GM19025 (cell line): Measurements from ENCODE around the gene FDXR.
A peak's percentile ranks its signal among the peaks of the same experiment; 100 is the strongest.
"Not testable (repeated sequence)": the region's sequence is repeated elsewhere in the genome, so short reads cannot be mapped to it uniquely, and the experiment has no call there.

Experiments
- ATAC-seq: cut with Tn5 transposase; IDR thresholded peaks from one replicate; pipeline ENCODE4 v1.9.1; 2021; ENCODE audit warnings: mild to moderate bottlenecking, low read depth, moderate library complexity; ENCODE audit not compliant: unreplicated experiment

FDXR gene

DNA sequence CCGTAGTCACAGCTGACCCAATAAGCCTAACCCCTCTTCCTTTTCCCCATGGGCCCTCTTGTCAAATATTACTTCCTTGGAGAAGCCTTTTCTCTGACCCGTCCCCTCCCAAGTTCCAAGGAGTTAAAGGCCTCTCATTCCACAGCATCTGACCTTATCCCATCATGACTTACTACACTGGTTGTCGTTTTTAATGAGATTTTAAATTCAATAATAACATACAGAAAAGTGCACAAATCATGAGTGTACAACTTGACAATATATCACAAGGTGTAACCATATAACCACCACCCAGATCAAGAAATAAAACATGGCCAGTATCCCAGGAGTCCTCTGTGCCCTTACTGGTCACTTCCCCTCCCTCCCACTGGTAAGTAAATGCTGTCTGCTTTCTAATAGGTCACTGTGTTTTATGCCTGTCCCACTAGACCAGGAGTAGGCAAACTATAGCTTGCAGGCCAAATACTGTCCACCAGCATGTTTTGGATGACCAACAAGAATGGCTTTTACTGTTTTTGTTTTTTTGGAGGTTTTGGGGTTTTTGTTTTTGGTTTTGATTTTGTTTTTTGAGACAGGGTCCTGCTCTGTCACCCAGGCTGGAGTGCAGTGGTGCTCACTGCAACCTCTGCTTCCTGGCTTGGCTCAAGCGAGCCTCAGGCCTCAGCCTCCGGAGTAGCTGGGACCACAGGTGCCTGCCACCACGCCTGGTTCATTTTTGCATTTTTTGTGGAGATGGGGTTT lies 1.2 kb upstream of the FDXR start:
- ATAC-seq: no peak

DNA sequence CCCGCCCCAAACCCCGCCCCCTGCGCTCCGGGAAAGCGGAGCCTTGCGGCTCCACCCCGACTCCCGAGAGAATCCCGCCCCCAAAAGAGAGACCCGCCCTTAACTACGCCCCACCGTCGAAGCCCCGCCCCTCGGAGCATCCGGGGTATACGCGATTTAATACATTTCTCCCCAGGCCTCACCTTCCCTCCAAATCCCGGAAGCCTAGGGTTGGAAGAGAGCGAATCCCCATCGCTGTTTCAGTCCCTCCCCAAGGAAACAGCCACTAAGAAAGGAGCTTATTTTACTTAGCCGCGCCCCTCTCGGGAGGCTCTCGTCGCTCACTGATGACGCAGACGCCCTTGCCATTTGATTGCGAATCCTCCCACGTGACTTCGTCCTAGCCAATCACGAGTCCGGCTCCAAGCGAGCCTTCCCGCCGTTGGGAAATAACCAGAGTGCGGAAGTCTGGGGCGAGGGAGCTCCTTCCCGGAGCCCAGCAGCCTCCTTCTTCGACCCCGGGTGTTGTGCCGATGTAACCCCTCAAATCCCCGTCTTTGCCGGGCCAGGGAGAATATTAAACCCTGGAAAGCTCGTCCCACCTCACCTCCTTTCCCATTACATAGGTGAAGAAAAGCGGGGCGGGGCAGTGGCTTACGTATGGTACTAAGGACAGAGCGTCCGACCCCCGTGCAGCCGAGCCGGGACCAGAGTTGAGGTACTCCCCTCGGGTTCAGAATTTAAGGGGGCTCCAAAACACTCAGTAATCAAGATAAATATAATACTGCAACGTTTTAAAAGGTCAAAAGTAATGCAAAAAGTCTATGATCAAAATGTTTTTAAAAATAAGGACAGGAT lies 461 bp upstream of the FDXR start:
- peak; percentile 85 for ATAC-seq

DNA sequence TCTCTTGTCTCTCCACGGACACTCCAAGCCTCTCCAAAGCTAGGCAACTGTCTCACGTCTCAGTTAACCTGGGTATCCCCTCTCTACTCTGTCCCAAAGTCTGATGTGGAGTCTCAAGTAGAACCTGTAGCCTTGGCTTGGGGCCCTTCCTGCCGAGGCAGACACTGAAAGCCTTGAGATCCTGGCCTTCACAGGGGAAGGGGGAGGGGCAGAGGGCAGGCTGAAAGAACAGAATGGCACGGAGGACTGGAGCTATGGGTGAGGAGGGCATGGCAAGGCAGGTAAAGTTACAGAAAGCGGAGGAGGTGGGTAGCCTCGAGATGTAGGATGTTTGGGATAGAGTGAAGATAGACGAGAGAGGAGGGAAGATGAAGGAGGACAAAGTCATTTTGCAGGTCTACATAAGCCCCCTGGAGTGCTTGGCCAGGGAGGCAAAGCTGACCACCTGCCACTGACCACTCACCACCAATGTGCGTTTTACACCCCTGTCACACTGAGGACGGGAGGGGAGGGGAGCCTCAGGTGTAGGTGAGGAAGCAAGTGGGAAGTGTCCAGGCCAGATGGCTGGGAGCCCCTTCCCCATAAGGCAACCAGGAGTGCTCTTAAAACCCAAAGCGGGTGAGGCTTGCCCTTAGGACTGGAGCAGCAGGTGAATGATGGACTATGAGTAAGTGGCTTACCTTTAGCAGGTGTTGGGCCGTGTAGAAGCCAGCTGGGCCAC lies 1.3 kb downstream of the FDXR start:
- no peak for ATAC-seq

DNA sequence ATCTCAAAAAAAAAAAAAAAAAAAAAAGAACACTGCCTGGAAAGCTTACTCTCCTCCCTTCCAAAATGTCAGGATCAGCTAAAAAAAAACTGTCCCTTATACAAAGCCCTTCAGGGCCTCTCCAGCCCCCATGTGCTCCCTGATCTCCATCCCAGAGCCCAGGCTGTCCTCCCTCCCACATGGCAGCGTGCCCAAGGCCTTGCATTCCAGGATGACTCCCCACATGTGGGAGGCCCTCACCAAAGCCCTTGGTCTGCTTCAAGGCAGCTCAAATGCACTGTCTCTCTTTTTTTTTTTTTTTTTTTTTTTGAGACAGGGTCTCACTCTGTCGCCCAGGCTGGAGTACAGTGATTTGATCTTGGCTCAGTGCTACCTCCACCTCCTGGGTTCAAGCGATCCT lies 2.3 kb downstream of the FDXR start:
- ATAC-seq: no peak

DNA sequence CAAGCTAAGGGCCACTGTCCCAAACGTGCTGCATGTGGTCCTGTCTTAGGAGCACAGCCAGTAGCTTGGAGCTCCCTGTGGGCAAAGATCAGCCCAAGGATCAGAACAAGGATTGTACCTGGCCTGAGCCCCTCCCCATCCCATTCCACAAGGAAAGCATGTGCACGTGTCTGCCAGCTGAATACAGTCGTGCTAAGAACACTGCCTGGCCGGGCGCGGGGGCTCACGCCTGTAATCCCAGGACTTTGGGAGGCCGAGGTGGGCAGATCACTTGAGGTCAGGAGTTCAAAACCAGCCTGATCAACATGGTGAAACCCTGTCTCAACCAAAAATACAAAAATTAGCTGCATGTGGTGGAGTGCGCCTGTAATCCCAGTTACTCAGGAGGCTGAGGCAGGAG lies 2.8 kb downstream of the FDXR start:
- ATAC-seq: not testable (repeated sequence)

DNA sequence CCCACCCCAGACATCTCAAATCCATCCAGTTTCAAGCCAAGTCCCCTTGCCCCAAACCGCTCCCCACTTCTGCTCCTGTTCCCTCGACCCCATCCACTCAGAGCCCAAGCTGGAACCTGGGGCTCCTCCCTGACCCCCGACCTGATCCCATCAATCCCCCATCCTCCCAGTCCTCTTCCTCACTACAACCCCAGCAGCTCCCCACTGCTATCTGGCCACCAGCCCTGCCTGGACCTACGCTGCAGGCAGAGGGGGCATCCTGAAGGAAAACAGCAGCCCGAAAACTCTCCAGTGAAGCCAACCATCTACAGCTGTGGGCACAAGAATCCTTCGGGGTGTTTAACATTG lies 3.9 kb downstream of the FDXR start:
- ATAC-seq: no peak

DNA sequence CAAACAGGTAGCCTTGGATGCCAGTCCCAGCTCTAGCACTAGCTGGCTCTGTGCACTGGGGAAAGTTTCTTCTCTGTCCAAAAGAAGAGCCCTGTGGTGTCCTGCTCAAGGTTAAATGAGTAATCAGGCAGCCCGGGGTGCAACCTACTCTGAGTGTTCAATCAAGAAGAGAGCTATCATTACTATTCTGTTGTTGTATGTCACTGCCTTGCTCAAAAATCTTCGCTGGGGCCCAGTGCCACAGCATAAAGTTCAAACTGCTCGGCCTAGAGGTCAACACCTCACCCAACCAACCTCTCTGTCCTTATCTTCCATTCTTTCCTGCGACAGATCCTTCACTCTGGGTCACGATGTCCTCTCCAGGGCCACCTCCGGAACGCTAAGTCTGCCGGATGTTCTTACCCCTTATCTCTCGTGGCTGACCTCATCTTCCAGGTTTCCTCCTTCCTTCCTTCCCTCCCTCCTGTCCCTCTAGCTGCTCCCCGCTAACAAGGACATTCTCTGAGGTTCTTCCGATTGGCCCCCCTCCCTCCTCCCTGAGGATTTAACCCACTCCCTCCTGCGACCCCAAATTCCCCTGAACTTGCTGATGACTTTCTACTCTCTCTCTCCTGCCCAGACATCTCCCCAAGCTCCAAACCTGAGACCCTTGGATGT lies 4.4 kb downstream of the FDXR start:
- no peak for ATAC-seq

DNA sequence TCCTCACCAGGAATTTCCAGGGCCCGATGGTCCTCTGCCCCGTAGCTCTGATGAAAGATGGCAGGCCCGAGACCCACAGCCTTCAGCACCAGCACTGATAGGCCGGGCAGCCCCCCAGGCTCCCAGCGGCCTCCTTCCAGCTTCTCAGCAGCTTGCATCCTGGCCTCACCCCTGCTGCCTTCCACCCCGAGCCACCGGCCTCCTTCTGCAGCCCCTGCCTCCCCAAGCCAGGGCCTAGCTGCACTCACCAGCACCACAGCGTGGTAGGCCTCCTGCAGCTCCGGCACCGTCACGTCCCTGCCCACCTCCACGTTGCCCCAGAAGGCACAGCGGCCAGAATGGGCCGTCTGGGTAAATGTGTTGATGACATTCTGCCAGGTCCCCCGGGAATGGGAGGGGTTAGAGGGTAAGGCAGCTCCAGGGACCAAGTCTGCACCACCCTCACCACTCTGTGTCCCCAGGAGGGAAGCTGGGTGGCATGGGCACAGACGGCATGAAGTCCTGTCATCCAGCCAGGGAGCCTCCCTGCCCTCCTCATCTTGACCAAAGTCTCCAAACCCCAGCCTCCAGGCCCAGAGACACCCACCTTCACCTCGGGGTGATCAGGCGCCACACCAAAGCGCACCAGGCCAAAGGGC lies 6.5 kb downstream of the FDXR start:
- no peak for ATAC-seq

DNA sequence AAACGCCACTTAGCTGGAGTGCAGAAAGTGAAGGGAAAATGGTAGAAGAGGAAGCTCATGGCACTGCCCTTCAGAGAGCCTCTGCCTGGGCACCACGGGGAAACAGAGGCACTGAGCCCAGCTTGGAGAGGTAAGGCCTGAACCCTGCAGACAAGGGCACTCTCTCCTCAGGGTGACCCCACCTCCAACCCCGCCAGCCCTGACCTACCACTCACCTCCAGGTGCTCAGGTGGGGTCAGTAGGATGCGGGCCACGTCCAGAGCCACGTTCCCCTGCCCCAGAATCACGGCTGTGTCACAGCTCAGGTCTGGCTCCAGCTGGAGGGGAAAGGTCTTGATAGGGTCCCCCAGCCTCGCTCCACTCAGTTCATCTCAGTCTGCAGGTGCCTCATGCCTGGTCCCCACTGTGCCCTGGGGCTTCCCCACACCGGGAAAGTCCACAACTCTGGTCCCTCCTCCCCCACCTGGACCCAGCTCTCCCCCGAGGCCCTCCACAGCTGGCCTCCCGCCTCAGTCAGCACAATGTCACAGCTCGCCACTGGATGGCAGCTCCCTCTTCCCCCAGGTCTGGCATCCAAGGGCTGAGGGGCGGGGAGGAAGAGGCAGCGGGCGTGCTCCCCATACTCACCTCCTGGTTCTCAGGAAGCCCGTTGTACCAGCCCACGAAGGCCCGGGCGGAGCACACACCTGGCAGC lies 7.1 kb downstream of the FDXR start:
- ATAC-seq: no peak

DNA sequence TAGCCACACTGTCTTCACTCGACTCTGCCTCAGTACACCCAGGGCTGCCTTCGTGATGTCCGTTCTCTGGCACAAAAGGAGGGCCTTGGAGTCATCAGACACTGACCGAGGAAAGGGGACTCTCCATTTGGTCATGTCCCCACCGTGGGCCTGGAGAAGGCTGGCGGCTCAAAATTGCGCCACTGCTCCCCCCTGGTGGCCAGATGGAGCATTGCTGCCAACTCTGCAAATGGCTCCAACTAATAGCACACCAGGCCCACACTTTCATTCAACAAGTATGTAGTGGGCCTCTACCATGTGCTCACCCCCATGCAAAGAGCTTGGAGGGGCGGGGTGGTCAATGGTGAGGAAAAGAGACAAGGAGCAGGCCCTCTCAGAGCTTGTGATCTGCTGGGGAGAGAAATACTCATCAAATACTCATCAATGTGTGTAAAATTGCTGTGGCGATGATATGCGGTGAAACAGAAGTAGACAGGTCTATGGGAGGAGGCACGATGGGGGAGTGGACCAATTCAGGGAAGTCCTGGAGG lies 7.9 kb downstream of the FDXR start:
- no peak for ATAC-seq

DNA sequence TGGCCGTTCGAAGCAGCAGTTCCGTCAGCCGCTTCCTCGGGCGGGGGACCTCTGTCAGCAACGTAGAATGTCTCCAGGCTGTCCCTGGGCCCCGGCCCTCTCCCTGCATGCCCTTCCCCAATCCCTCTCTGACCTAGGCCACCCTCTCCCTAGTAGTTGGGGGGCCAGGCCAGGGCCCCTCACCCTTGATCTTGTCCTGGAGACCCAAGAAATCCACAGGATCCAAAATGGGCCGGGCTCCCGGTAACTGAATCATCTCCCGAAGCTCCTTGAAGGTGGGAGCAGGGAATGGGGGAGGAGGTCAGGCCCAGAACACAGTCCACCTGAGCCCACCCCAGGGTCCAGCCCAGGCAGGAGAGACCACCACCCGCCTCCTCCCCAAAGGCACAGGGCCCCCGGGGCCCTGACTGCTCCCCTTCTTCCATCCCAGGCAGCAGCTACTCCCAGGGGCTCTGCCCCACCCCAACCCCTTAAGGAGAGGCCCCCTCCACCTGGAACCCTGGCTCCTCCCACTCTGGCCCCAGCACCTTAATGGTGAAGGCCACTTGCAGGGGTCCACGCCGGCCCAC lies 8.4 kb downstream of the FDXR start:
- ATAC-seq: no peak

DNA sequence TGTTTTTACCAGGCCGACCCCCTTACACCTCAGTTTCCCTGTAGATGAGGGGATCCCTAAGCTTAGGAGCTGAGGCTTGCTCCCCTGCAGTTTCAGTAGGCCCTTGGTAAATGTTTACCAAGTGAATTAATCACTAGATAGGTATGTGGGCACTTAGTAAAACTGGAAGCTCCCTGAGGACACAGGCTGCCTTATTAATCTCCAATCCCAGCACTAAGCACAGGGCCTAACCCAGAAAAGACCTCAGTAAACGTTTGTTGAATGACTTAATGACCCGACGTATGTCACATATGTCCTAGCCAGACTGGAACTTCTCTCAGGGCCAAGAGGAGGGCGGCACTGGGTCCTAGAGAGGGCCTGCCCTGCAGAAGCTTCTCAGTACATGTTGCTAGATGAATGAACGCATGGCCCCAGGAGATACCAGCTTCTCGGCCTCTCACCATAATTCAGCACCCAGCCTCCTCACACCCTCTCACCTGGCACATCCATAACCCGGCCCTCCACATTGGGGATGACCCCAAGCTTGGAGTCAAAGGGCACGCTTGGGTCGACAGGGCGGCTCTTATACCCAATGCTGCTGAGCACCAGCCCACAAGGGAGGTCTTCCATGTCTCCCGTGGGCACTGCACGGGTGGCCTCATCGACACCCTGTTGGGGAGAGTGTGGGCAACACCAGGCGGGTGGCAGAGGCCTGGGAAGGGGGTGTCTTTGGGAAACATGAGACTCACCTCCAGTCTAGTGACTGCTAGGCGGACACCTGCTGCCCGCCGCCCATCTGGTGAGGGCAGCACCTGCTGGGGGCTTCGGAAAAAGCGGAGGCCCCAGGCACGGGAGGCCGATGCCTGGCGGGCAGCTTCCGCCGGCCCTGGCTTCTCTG lies 9.1 kb downstream of the FDXR start:
- no peak for ATAC-seq

DNA sequence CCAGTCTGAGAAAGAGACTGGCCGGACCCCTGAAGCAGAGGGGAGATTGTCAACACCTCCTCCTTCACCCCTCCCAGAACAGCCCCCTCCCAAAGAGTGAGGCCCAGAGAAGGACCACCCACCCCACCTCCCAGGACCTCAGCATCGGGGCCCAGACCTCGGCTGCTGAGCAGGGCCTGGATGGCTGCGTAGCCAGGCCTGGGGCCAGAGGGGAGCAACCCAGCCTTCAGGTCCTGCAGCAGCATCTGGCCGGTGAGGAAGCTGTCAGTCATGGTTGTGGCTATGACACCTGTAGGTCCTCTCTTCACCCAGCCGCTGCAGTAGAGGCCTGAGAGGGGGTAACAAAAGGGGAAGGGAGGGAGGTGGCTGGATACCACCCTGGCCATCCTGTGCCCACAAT lies 9.9 kb downstream of the FDXR start:
- ATAC-seq: no peak

DNA sequence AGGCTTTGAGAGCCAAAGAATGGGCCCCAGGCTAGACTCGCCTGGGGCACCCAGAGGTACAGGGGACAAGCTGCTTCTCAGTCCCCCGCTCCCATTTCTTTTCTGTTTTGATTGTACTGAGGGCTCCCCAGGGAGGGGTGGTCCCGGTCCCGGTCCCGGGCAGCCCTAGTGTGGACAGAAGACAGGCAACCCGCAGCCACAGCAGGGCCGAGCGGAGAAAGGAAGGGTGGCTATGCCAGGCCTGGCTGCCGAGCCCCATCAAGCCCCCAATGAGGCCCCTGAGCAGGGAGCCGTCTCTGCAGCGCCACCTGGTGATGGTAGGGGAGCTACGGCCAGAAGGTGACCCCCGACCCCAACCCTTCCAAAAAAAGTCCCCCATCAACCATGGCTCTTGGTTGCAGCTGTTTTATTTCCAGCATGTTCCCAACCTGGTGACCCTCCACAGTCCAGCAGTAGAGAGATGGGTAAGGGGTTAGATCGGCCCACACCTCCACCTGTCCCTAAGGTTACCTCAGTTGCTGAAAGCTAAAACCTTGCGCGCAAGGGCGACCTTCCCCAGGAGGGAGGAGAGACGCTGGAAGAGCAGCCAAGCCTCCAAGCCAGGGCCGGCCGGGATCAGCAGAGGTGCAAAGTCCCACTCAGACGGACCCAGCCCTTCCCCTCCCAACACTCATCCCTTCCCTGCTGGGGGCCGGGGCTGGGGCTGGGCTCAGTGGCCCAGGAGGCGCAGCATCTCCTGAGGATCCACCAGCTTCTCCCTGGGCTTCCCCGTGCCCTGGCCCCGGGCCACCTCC lies 10.5 kb downstream of the FDXR start:
- ATAC-seq: no peak

DNA sequence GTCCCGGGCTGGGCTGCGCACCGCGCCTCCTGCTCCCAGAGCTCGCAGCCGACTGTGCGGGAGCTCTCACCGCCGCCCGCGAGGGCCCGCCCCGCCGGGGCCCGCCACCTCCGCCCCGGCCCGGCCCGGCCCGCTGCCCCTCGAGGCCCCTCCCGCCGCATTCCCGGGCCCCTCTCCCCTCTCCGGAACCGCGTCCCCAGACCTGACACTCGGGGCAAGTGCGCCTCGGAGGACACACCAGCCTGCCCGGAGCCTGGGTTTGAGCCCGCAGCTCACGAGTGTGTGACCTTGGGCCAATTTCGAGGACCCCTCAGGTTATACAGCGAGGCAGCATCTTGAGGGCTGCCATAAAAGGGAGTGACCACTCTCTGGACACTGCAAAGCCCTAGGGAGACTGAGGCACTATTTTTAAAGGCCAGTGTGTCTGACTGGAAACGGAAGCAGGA lies 11.1 kb downstream of the FDXR start:
- ATAC-seq: no peak

DNA sequence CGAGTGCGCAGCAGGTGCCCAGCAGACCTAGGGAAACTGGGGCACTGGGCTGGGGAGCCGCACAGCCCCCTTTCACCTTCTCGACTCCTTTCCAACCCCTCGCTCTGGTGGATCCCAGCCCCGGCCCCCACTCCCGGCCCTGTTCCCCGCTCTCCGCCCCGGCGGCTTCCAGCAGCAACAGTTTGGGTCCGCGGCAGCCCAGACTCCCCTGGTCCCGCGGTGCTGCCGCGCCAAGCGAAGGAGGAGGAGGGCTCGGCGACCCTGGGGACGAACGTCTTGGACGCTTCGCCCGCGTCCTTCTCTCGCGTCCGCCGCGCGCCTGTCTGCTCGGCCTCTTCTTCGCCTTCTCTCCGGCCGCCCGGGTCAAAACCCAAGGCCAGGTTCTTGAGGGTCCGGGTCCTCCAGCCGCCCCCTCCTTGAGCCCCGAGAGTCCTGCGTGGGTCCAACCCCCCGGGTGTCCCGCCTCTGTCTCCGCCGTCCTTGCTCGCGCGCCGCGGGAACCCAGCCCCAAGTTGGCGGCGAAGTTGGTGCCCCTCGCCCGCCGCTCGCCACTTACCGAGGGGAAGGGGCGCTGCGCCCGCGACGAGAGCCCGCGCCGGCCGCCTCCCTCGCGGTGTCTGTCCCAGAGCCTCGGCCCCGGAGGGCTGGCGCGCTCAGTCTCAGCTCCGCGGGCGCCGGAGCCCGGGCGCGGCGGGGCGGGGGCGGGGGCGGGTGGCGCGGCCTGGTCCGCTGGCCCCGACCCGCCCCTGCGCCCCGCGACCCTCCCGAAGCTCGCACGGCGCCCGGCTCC lies 11.7 kb downstream of the FDXR start:
- no peak for ATAC-seq
